Esophagus squamous epithelium (tissue), 5 donors: ENCODE results near the gene PLOD3. TPM values are rescaled to one million over a fixed set of nuclear protein-coding genes. Genes with fewer than 3 reads are reported as not detected.

Experiments
- DNase-seq: peaks from one replicate; lab custom pipeline; 2025; lab: John Stamatoyannopoulos, UW
- H3K27ac ChIP-seq, 4 donors: fragments of 200-600 bp; sonication (generic); one replicate each; pipeline ENCODE4 v1.5.1; 2016 to 2019; ENCODE audit warnings: mild to moderate bottlenecking in 1 of 4
- H3K27me3 ChIP-seq, 4 donors: fragments of 200-600 bp; sonication (generic); 1 replicate in 3 of 4; 2 replicates in 1 of 4; pipeline versions ENCODE4 v1.5.1 to v1.6.0; 2017 to 2021; ENCODE audit warnings: antibody characterized with exemption in 1 of 4
- H3K36me3 ChIP-seq, 3 donors: fragments of 200-600 bp; sonication (generic); one replicate each; pipeline ENCODE4 v1.5.1; 2016 to 2019
- H3K4me1 ChIP-seq, 3 donors: fragments of 200-600 bp; sonication (generic); one replicate each; pipeline ENCODE4 v1.5.1; 2017 to 2019
- H3K4me3 ChIP-seq, 4 donors: fragments of 200-600 bp; sonication (generic); 1 replicate in 3 of 4; 2 replicates in 1 of 4; pipeline ENCODE4 v1.5.1; 2016 to 2019; ENCODE audit warnings: mild to moderate bottlenecking in 2 of 4, moderate library complexity in 1 of 4
- H3K9me3 ChIP-seq, 3 donors: fragments of 200-600 bp; sonication (generic); one replicate each; pipeline ENCODE4 v1.5.1; 2016 to 2019
- POLR2A ChIP-seq, 4 donors: fragments of 450-650 bp; IDR thresholded peaks; one replicate each; pipeline ENCODE4 v1.6.1; 2017; ENCODE audit warnings: antibody characterized with exemption in 4 of 4, mild to moderate bottlenecking in 4 of 4, moderate library complexity in 3 of 4
- WGBS, 2 donors: methylation state at CpG; one replicate each; pipeline ENCODE4 v1.1.5; 2018; 5-methylcytosine and 5-hydroxymethylcytosine counted together
- intact Hi-C: fragments of 100-400 bp; cut with DNase I; formaldehyde crosslinking; loops from one replicate; pipeline ENCODE4 v1.15.0; 2022
- total RNA-seq, 4 donors: library from RNA; depleted of rRNA; stranded (reverse); fragments of >200 nt; gene quantifications; one replicate each; pipeline ENCODE4 v1.1.0, GENCODE V29; 2016
- TF ChIP-seq, protein P1 (sequence below), 6 experiments: fragments of 450-650 bp in 4 of 6; fragments of 200-600 bp in 2 of 6; sonication (generic) in 2 of 6; IDR thresholded peaks; one replicate each; pipeline ENCODE4 v1.5.1; 2016 to 2019; ENCODE audit warnings: antibody characterized with exemption in 6 of 6, mild to moderate bottlenecking in 4 of 6, moderate library complexity in 4 of 6
- donor health status: DM: yes; HTN: yes; CAD: no.

The PLOD3 gene
- total RNA-seq, 4 donors from 2014 or later = 2.5 to 14.5 (median 9.7) TPM

DNA sequence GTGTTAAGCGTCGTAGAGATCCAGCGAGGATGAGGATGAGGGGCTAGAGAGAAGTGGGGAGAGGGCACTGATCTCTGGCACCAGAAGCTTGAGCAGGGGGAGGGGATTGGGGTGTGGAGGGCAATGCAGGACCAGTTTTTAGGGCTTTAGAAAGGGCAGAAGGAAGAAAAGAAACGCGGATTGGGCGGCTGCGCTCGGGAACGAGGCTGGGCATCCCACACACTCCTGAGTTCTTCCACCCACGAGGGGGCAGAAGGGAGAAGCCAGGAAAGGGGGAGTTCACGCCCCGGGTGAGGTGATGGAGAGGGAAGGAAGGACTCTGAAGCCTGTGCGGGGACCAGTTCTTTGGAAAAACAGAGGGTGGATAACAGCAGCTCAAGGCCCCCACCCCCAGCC, 45.9 kb downstream of the PLOD3 start:
- Histone ChIP-seq H3K27ac (no peak overlapping the region), H3K4me3 (no peak overlapping the region), H3K9me3 (no peaks in the 10 kb centered on the region), H3K4me1 (peaks cover 24 to 57% (median 24%) of the 10 kb centered on the region in 3 donors), H3K27me3 (peaks cover 28 to 100% (median 79%) of the 10 kb centered on the region in 4 donors), H3K36me3 (no peaks in the 10 kb centered on the region)
- DNase-seq = no peak
- 3 to 11% methylated on average over 12 to 13 of the region's 13 CpGs for WGBS, 2 donors
- intact Hi-C loops = no loop called here
- TF ChIP-seq, protein P1, sequence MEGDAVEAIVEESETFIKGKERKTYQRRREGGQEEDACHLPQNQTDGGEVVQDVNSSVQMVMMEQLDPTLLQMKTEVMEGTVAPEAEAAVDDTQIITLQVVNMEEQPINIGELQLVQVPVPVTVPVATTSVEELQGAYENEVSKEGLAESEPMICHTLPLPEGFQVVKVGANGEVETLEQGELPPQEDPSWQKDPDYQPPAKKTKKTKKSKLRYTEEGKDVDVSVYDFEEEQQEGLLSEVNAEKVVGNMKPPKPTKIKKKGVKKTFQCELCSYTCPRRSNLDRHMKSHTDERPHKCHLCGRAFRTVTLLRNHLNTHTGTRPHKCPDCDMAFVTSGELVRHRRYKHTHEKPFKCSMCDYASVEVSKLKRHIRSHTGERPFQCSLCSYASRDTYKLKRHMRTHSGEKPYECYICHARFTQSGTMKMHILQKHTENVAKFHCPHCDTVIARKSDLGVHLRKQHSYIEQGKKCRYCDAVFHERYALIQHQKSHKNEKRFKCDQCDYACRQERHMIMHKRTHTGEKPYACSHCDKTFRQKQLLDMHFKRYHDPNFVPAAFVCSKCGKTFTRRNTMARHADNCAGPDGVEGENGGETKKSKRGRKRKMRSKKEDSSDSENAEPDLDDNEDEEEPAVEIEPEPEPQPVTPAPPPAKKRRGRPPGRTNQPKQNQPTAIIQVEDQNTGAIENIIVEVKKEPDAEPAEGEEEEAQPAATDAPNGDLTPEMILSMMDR (IDR thresholded peaks at IDR 0.05) = peak in 1 of 6 experiments; percentile 12
- no peak for TF ChIP-seq POLR2A (IDR thresholded peaks at IDR 0.05)

DNA sequence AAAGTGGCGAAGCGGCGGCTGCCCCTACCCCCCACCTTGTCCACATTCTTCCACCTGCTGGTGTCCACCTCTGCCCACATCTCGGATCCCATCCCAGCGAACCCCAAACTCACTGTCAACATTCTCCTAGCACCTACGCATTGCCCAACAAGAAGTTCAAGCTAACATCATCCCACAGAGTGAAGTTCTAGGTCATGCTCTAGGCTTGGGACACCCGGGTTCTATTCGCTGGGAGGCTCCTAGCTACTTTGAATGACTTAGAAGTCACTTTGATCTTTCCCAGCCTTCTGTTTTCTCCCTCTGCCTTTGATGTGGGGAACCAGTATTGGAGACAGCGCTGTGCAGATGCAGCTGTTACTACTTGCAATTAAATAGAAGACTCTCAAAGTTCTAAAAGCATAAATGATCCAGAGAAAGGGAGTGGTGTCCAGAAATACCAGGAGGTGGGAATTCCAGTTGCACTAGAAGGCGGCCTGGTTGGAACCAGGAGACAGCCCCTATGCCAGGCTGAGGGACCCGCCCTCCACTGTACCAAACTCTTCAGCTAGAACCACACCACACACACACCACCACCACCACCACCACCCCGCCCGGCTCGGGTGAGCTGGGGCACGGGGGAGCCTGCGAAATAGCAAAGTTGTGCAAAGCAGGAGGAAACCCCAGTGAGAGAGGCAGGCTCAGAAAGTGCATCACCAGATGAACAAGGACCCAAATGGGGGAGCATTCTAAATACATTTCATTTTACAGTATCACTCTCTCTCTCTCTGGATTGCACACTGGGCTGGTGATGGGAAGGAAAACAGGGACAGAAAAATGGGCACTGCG, 46.6 kb downstream of the PLOD3 start:
- Histone ChIP-seq H3K4me3 (no peak overlapping the region), H3K36me3 (no peaks in the 10 kb centered on the region), H3K4me1 (peaks cover 24 to 63% (median 25%) of the 10 kb centered on the region in 3 donors), H3K27ac (no peak overlapping the region), H3K27me3 (peaks cover 31 to 100% (median 82%) of the 10 kb centered on the region in 4 donors), H3K9me3 (no peaks in the 10 kb centered on the region)
- intact Hi-C loops = no loop called here
- no peak for DNase-seq
- WGBS, 2 donors = 7 to 8% methylated on average over 14 to 17 of the region's 17 CpGs
- no peak for TF ChIP-seq POLR2A (IDR thresholded peaks at IDR 0.05)
- TF ChIP-seq, protein P1 (IDR thresholded peaks at IDR 0.05) = no peak

DNA sequence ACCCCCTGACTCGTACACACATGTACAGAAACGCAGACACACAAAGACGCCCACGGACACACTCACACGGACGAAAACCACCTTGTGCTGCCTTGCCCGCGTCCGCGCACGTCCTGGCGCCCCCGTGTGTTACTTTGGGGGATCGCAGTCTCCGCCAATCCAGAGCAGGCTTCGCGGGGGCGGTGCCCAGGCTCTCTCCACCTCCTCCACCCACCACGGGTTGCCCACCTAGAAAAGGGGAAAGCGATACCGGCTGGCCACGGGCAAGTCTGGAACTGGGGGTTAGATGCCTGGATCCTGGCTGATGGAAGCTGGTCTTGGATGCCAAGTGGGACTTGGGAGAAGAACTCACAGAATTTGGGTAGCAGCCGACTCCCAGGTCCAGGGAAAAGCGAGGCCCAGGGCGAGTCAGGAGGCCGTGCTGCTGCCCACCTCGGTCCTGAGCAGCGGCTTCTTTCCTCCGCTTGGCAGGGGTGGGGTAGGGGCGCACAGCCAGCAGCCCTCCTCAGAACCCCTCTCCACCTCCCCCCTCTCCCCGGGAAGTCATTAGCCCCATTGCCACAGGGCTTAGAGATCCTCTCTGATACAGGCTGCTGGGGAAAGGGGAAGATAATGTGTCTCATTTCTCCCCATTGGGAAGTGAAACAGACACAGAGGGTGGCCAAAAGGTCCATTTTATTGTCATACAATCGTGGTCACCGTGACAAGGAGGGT, 47.4 kb downstream of the PLOD3 start:
- Histone ChIP-seq H3K36me3 (no peaks in the 10 kb centered on the region), H3K27ac (no peak overlapping the region), H3K9me3 (no peaks in the 10 kb centered on the region), H3K4me1 (peaks cover 31 to 72% (median 34%) of the 10 kb centered on the region in 3 donors), H3K27me3 (peaks cover 33 to 100% (median 81%) of the 10 kb centered on the region in 4 donors), H3K4me3 (no peak overlapping the region)
- TF ChIP-seq, protein P1 (IDR thresholded peaks at IDR 0.05) = peak; percentile 65 to 88 (median 76)
- TF ChIP-seq POLR2A (IDR thresholded peaks at IDR 0.05) = no peak
- intact Hi-C loops = no loop called here
- 3 to 6% methylated on average over 3 to 15 of the region's 33 CpGs for WGBS, 2 donors
- DNase-seq = no peak

DNA sequence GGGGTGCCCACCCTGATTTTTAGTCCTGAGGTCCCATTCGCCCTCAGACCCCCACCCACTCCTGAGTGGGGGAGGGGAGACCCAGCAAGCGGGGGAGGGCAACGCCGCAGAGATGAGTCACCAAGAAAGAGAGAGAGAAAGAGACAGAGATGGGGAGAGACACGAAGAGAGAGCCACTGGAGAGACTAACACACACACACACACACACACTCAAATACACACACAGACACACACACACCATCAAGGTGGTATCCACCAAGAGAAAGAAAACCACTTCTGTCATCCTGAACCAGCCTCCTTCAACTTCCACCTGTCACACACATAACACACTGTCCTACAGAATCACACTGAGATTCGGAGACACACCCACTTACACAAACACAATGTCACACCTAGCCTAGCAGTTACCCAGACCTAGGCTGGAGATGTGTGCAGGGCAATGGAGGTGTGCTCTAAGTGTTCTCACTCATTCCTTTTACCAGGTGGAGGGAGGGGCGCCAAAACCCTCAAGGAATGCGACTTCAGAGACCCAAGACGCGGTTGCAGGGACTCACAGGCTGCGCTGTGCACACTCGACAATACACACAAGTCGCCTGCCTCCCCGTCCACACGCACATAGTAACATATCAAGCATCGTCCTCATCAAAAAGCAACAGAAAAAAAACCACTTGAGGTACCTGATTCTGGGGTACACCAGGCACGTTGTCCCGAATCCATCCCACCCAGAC, 48.1 kb downstream of the PLOD3 start:
- Histone ChIP-seq H3K27ac (no peak overlapping the region), H3K36me3 (no peaks in the 10 kb centered on the region), H3K4me3 (no peak overlapping the region), H3K9me3 (no peaks in the 10 kb centered on the region), H3K27me3 (peaks cover 29 to 100% (median 83%) of the 10 kb centered on the region in 4 donors), H3K4me1 (peaks cover 39 to 75% (median 41%) of the 10 kb centered on the region in 3 donors)
- intact Hi-C loops = no loop called here
- TF ChIP-seq, protein P1 (IDR thresholded peaks at IDR 0.05) = no peak
- TF ChIP-seq POLR2A (IDR thresholded peaks at IDR 0.05) = no peak
- 0 to 2% methylated on average over 12 to 16 of the region's 18 CpGs for WGBS, 2 donors
- DNase-seq = no peak
